Kasumi-1 (cell line): ENCODE measurements around the gene ZNF792.
"Not testable (repeated sequence)": the region's sequence is repeated elsewhere in the genome, so short reads cannot be mapped to it uniquely, and the experiment has no call there.

Source experiments
- DNase-seq, 2 experiments: peaks; one replicate each; lab custom pipeline; 2025; lab: John Stamatoyannopoulos, UW

The ZNF792 gene

GRCh38 chr19:34998777-34999497, 34.9 kb upstream of the ZNF792 start:
- peak in 1 of 2 experiments; percentile 45 for DNase-seq

DNA sequence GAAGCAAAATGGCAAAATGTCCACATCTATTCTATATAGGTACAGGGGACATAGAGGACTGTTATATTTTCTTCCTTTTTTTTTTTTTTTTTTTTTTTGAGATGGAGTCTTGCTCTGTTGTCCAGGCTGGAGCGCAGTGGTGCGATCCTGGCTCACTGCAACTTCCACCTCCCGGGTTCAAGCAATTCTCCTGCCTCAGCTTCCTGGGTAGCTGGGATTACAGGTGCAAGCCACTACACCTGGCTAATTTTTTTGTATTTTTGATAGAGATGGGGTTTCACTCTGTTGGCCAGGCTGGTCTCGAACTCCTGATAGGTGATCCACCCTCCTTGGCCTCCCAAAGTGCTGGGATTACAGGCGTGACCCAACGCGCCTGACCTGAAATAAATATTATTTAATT, 34.2 kb upstream of the ZNF792 start:
- DNase-seq, result not testable (repeated sequence)

GRCh38 chr19:34997071-34997617, 33.1 kb upstream of the ZNF792 start:
- peak; percentile 84 to 86 for DNase-seq

DNA sequence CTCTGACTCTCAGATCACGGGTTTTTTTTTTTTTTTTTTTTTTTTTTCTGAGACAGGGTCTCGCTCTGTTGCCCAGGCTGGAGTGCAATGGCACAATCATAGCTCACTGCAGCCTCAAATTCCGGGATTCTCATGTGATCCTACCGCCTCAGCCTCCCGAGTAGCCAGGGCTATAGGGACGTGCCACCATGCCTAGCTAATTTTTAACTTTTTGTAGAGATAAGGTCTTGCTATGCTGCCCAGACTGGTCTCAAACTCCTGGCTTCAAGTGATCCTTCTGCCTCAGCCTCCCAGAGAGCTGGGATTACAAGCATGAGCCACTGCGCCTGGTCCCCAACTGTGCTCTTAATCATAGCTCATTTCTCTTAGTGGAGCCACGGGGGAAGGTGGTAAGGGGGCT, 31.5 kb upstream of the ZNF792 start:
- DNase-seq, result no peak

GRCh38 chr19:34994643-34995541, 30.9 kb upstream of the ZNF792 start:
- no peak for DNase-seq

DNA sequence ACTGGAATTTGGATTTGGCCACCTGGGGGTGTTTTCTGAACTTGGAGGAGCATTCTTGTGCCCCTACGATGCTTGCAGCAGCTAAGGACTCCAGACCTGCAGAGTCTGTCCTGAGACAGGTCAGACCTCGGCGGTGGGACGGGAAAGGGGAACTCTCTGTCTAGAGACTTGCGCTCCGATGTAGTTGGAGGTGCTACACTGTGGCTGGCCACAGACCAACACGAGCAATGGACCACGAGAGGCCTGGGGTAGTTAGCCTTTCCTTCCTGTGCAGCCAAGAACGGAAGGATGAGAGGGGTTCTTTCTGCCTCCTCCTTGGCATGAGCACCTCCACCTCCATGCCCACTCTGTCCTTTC, 30.2 kb upstream of the ZNF792 start:
- DNase-seq, result peak in 1 of 2 experiments; percentile 24

DNA sequence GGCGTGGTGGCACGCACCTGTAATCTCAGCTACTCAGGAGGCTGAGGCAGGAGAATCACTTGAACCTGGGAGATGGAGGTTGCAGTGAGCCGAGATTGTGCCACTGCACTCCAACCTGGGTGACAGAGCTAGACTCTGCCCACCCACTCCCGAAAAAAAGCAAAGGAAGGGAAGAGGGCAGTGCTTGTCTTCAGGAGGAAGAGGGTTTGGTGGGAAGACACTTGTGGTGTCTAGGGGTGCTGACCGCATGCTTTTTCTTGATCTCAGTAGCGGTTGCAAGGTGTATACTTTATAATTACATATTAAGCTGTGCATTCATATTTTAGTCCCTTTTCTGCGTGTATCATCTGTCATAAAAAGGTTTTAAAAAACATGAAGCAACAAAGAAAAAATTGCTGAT, 28.6 kb upstream of the ZNF792 start:
- DNase-seq, result not testable (repeated sequence)

- DNase-seq, result no peak
Observed at GRCh38 chr19:34991542-34992333, 27.7 kb upstream of the ZNF792 start.

GRCh38 chr19:34990578-34991192, 26.7 kb upstream of the ZNF792 start:
- DNase-seq, result no peak

DNA sequence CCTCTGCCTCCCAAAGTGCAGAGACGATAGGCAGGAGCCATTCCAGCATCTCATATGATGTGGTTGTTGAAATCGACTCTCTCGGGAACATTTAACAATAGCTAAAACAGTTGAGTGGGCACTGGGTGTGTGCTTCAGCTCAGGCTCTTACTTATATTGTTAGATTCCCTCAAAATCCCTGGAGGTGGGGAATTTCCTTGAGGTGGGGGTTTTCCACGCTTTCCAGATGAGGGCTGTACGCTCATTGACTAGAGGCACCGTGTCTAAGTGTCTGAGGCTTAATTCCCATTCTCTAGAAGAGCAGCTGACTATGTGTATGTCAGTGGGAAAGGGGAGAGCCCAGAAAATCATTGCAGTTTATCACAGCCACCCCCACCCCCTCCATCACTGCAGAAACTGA, 25.3 kb upstream of the ZNF792 start:
- DNase-seq, result no peak

DNA sequence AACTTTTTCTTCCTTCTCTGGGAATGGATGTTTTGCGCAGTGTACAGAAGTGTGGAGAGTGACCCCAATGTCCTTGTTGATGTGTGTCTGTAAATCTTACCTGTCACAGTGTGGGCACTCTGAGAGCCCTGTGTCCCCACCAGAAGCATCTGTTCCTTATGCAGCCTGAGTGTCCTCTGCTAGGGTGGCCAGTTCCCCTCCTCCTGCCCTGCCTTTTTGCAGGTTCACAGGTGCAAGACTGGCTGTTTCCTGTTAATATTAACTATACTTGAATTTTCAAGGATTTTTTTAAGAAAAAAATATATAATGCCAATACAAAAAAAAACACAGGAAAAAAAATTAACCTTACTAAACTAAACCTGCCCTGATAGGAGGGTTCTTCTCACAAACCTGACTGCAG, 24.1 kb upstream of the ZNF792 start:
- DNase-seq, result no peak

- peak; percentile 86 to 88 for DNase-seq
Observed at GRCh38 chr19:34985249-34986022, 21.4 kb upstream of the ZNF792 start.

- no peak for DNase-seq
Observed at GRCh38 chr19:34984287-34984686, 20.3 kb upstream of the ZNF792 start.

GRCh38 chr19:34983786-34984185, 19.8 kb upstream of the ZNF792 start:
- no peak for DNase-seq

DNA sequence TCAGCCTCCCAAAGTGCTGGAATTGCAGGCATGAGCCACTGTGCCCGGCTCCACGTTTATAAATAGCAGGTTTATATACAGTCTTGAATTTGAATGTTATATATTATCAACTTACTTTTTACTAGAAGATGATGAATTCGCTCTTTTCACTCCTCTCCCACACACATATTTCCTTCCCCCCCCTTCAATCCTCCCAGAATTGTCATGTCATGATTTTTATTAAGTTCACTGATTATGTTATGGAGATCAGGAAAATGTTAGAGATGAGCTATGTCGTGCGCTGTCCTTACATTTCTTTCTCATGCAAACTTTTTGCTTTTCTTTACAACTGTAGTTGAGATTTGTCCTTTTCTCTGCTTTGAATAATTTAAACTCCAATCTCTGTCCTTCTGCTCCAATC, 18.2 kb upstream of the ZNF792 start:
- DNase-seq, result no peak

DNA sequence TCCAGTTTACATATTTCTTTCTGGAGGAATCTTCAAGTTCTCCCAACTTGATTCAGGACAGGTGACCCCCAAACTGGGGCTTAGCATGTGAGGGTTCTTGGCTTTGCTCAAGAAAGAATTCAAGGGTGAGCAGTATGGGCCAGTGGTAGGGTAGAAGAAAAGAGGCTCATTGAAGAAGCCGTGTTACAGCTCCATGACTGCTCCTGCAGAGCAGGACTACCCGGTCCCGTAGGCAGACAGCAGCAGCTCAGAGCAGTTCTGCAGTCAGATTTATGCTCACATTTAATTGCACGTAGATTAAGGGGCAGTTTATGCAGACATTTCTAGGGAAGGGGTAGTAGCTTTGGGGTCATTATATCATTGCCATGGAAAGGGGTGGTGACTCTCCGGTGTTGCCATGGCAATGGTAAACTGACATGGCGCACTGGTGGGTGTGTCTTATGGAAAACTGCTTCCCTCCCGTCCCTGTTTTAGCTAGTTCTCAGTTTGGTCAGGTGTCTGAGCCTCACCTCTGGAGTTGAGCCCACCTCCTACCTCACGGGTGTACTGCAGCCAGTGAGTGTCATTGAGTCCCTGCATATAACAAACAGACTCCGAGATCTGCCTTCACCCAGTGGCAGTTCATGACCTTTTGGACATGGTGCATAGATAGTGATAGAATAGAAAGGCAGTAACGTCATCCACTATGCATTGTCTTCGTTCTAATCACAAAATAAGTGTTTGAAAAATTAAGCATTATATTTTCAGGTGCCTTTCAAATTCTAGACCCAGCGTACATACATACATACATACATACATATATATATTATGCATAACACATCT, 16.0 kb upstream of the ZNF792 start:
- DNase-seq, result no peak

DNA sequence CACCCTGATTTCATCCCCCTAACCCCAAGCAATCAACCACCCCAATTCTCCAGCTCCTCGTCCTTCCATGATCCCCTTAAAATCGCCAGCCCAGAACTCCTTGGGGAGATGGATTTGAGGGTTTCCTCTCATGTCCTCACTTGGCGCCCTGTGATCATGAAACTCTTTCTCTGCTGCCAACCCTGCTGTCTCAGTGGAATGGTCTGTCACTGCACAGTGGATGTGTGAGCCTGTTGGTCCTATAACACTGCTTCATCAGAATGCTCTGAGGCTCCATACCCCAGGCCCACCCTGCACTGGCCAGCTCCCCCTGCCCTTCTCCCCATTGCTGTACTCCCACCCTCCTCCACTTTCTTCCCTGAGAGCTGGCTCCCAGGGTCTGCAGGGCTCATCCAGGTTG, 12.6 kb upstream of the ZNF792 start:
- no peak for DNase-seq

- DNase-seq, result no peak
Observed at GRCh38 chr19:34975056-34975455, 11.0 kb upstream of the ZNF792 start.

- DNase-seq, result no peak
Observed at GRCh38 chr19:34974646-34975045, 10.6 kb upstream of the ZNF792 start.

GRCh38 chr19:34972163-34972705, 8.2 kb upstream of the ZNF792 start:
- no peak for DNase-seq
